Endothelial cell of umbilical vein (primary cell): Measurements from ENCODE around the gene NUP37.

Source experiments
- CTCF ChIP-seq, 2 donors: IDR thresholded peaks; 1 replicate in 1 of 2; 2 replicates in 1 of 2; pipeline ENCODE4 v1.5.1; 2011; ENCODE audit warnings: low read length in 2 of 2, mild to moderate bottlenecking in 2 of 2, moderate library complexity in 2 of 2, control low read depth in 1 of 2, inconsistent platforms in 1 of 2, low read depth in 1 of 2; ENCODE audit not compliant: insufficient read depth in 1 of 2; ENCODE audit errors: extremely low read depth in 1 of 2
- EZH2 ChIP-seq: IDR thresholded peaks from 2 replicates; pipeline ENCODE4 v1.6.1; 2012; ENCODE audit warnings: borderline replicate concordance, low read depth, mild to moderate bottlenecking, moderate library complexity, low read length, inconsistent platforms; ENCODE audit not compliant: severe bottlenecking
- GATA2 ChIP-seq: IDR thresholded peaks from 2 replicates; pipeline ENCODE4 v1.7.0; 2011; ENCODE audit warnings: low read depth, mild to moderate bottlenecking, moderate library complexity, mixed read lengths, low read length; ENCODE audit not compliant: insufficient read length, insufficient read depth
- JUN ChIP-seq: IDR thresholded peaks from 2 replicates; pipeline ENCODE4 v1.6.1; 2011; ENCODE audit warnings: borderline replicate concordance, low read depth; ENCODE audit not compliant: insufficient read length, insufficient read depth
- MAX ChIP-seq: IDR thresholded peaks from 2 replicates; pipeline ENCODE4 v1.6.1; 2011; ENCODE audit not compliant: insufficient read depth, insufficient read length
- MYC ChIP-seq: IDR thresholded peaks from one replicate; pipeline ENCODE4 v1.6.1; 2011; ENCODE audit warnings: mild to moderate bottlenecking, low read depth, low read length
- POLR2AphosphoS5 ChIP-seq: IDR thresholded peaks from 2 replicates; pipeline ENCODE4 v1.6.1; 2012; ENCODE audit warnings: low read depth, mild to moderate bottlenecking, control low read depth, low read length, moderate library complexity; ENCODE audit not compliant: insufficient read depth

DNA sequence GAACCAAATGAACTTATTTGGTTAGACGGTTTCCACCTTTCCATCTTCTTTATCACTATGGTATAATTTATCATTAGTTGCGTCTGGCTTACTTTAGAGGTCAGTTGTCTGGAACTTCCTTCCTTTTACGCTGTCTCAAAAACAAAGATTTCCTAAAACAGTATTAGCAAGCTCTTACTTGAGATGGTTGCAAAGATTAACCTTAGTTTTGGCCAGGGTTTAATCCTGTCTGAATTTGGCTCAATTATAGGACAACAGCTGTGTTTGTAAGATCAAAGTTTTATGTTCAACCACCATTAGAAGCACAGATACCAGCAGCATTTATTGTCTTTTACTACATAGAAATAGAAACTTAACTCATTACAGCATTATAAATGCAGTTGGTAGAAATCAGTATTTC, 50.2 kb downstream of the NUP37 start:
- TF ChIP-seq POLR2AphosphoS5 (no peak), MYC (no peak), CTCF (IDR thresholded peaks at IDR 0.05; ENCODE audit: extremely low read depth in 1 of 2, insufficient read depth in 1 of 2, low read depth in 1 of 2, low read length in 2 of 2) (no peak), EZH2 (no peak), GATA2 (no peak), JUN (no peak), MAX (no peak)
